GM21619 (cell line): ENCODE results near the gene DGAT2.
A peak's percentile ranks its signal among the peaks of the same experiment; 100 is the strongest.
"Not testable (repeated sequence)": the region's sequence is repeated elsewhere in the genome, so short reads cannot be mapped to it uniquely, and the experiment has no call there.

ENCODE experiments used
- ATAC-seq: cut with Tn5 transposase; IDR thresholded peaks from one replicate; pipeline ENCODE4 v1.9.1; 2021; ENCODE audit not compliant: unreplicated experiment

The DGAT2 gene, protein sequence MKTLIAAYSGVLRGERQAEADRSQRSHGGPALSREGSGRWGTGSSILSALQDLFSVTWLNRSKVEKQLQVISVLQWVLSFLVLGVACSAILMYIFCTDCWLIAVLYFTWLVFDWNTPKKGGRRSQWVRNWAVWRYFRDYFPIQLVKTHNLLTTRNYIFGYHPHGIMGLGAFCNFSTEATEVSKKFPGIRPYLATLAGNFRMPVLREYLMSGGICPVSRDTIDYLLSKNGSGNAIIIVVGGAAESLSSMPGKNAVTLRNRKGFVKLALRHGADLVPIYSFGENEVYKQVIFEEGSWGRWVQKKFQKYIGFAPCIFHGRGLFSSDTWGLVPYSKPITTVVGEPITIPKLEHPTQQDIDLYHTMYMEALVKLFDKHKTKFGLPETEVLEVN

GRCh38 chr11:75768112-75768908 is at the start of gene DGAT2:
Gene DGAT2 (plus strand): TSS chr11:75768778. CDS start chr11:75768992, 214 bp downstream.
- ATAC-seq = peak; percentile 63

- no peak for ATAC-seq
Observed at GRCh38 chr11:75719340-75720239, 49.0 kb upstream of the DGAT2 start.

GRCh38 chr11:75720639-75721038 is 47.9 kb upstream of the DGAT2 start:
- no peak for ATAC-seq

GRCh38 chr11:75721852-75722668 is 46.5 kb upstream of the DGAT2 start:
- ATAC-seq = no peak

GRCh38 chr11:75722669-75723042 is 45.9 kb upstream of the DGAT2 start:
- no peak for ATAC-seq

DNA sequence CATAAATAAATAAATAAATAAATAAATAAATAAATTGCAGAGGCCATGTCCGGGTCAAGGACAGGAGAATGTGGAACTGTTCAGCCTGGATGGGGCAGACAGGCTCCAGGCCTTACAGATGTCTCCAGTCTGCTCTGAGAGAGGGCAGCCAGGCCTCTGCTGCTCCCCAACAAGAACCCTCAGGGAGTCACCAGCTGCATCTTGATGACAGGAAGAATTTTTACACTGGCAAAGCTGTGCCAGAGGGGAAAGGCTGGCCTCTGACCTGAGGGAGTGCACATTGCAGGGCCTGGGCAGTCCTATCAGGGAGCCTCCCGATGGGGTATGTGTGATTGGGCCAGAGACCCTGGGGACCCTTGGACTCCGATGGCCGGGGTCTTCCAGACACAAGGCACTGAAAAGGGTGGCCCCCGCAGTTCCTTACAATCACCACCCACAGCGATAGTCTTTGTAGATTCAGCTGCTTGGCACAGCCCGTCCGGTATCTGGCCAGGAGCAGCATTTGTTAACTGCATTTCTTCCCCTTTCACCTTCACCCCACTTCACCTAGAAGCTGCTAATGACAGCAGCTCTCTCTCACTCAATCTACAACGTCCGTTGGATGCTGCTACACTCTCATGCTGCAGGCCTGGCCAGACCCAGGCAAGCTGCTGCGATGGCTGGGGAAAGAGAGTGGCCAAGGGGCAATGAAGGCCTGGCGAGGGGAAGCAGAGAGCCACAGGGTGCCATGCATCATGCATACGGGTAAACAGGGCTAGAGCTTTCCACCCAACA is 42.8 kb upstream of the DGAT2 start:
- no peak for ATAC-seq

GRCh38 chr11:75728992-75729391 is 39.6 kb upstream of the DGAT2 start:
- no peak for ATAC-seq

DNA sequence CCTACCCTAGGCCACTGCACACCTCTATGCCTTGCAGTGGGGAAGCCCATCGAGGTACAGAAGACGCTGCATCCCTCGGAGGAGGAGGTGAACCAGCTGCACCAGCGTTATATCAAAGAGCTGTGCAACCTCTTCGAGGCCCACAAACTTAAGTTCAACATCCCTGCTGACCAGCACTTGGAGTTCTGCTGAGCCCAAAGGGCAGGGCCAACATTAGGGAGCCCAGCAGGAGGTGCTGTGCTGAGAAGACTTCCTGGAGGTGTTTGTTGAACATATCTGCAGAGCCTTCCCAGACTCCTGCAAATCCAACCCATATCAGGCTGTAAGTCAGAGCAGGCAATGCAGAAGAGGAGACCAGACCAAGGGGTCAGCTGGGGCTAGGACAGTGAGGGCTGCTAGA is 37.5 kb upstream of the DGAT2 start:
- ATAC-seq = no peak

DNA sequence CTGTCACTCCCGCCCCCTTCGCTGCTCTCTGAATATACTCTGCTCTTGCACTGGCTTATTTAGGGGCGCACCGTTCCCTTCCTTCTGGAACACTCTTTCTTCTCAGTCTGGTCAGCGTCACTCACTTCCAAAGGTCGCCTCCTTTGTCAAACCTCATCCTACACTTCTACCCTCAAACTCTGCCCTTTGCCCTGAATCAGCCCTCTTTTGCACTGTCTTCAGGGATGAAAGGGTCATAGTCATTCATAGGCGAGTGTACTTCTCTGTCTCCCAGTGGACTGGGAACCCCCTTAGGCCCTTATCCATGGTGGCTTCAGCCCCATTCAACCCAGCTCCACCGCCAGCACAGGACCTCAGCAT is 35.5 kb upstream of the DGAT2 start:
- no peak for ATAC-seq

GRCh38 chr11:75733431-75734107 is 35.0 kb upstream of the DGAT2 start:
- ATAC-seq = peak; percentile 51

DNA sequence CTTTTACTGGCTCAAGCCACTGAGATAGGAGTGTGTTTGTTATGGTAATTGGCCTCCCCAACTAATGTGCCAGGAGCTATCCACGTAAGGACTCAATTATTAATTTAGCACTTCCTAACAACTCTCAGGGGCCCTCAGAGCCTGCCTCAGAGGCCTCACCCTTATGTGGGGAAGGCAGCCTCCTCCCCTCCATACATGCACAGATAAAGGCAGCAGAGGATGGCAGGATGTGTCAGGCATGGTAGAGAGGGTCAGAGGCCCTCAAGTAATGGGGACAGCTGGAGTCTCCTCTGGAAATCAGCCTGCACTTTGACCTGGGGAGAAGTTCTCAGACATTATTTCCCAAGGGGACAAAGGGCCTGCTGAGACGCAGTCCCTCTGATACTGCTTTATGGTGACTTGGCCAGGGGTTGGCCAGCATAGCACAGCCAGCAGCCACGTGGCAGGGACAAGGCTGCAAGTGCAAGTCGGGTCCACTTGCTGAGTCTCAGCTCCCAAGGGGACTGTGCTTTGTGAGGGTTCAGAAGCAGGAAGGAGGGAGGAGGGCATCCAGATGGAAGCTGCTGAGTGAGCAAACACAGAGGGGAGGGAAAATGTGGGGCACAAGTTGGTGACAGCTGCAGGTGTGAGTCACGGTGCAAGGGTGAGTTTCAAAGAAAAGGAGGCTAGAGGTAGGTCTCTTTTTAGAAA is 33.9 kb upstream of the DGAT2 start:
- ATAC-seq = no peak

GRCh38 chr11:75735181-75735845 is 33.3 kb upstream of the DGAT2 start:
- no peak for ATAC-seq

DNA sequence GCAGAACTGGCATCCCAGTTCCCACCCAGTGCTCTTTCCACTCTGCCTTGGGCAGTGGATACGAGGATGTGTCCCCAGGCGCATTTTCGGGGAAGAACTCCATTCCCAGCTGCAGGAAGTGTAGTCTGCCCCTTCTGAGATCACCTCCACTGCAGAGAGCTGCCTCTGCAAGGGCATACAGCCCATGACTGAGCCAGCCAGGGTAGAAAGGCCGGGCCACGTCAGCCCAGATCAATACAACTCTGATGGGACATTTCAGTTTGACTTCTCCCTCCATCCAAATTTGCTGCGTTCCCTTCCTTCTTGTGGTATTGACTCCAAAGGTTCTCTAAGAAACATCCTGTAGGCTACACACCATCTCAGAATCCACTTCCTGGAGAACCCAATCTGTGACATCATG is 31.3 kb upstream of the DGAT2 start:
- no peak for ATAC-seq

GRCh38 chr11:75740681-75741080 is 27.9 kb upstream of the DGAT2 start:
- no peak for ATAC-seq

DNA sequence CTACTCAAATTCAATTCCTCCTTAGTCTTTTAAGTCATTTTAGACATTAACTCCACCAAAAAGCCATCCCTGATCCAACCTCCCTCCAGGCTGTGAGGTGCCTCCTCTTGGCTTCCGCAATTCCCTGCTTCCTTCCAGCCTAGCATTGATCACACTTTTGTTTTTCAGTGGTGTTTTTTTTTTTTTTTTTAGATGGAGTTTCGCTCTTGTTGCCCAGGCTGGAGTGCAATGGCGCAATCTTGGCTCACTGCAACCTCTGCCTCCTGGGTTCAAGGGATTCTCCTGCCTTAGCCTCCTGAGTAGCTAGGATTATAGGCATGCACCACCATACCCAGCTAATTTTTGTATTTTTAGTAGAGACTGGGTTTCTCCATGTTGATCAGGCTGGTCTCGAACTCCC is 25.4 kb upstream of the DGAT2 start:
- ATAC-seq = not testable (repeated sequence)

DNA sequence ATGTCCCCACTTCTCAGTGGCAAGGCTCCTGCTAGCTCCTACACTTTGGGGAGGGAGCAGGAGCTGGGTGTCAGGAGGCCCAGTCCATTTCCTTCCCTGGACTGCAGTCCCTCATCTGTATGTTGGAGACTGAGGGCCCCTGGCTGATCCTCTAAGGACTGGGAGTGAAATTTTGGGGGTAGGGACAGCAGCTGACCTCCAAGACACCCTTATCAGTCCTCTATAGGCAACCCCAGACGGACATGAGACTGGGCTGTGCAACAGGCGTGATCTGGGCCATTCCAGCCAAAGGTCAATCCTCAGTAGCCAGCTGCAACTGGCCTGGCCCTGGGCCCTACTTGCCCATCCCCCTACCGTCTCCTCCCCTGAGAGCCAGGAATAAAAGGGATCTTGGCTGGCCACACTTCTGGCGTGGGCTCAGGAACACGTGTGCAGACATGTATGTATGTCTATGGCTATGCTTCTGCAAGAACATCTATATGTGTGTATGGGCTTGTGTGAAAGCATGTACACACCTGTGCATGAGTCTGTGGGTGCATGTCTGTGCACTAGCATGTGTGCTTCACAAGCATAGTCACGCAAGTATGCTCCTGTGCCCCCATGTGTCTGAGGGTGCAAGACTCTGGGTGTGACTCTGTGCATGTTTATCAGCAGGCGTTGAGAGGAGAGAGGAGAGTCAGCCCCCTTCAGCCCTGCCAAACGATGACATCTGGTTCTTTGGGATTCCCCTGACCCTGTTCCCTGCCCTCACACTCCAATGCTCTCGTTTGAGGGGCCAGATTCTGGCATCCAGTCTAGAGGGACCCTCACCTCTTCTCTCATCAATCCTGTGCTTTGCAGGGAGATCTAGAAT is 24.6 kb upstream of the DGAT2 start:
- ATAC-seq = no peak

DNA sequence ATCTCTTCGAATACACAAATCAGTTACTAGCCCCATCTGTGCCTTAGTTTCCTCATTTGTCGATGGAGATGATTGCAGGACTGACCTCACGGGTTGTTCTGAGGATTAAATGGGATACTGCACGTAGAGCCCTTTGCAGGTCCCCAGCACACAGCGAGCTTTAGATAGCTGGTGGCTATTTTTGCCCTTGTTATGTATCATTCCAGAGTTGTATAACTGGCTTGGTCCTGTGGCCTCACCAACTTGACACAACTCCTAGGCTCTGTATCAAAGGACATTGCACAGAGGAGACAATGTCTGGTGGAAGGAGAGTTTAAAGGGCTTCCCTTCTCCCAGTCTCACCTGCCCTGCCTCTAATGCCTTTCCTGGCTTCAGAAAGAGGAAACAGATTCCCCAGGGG is 22.8 kb upstream of the DGAT2 start:
- ATAC-seq = no peak
